ENCODE data around the gene NEURL1B. TPM values are rescaled to one million over a fixed set of nuclear protein-coding genes. Genes with fewer than 3 reads are reported as not detected.

NEURL1B gene
- total and polyA plus RNA-seq, 10 of the 15 experiments (the other 5 are each of a cell fraction or from before 2014, with no cell fraction given): 0.04 to 0.28 (median 0.05) TPM; not detected in 4

- no peak for TF ChIP-seq CHD2 (IDR thresholded peaks at IDR 0.05; ENCODE audit: borderline replicate concordance, low read depth, low read length)
- no peak for TF ChIP-seq USF1 (IDR thresholded peaks at IDR 0.05; ENCODE audit: borderline replicate concordance, extremely low read length, insufficient read depth, low read depth, low read length)
- no peak for TF ChIP-seq PAX8 (IDR thresholded peaks at IDR 0.05)
- TF ChIP-seq NFYA (IDR thresholded peaks at IDR 0.05; ENCODE audit: borderline replicate concordance, low read depth, low read length): no peak
- TF ChIP-seq, protein P1, sequence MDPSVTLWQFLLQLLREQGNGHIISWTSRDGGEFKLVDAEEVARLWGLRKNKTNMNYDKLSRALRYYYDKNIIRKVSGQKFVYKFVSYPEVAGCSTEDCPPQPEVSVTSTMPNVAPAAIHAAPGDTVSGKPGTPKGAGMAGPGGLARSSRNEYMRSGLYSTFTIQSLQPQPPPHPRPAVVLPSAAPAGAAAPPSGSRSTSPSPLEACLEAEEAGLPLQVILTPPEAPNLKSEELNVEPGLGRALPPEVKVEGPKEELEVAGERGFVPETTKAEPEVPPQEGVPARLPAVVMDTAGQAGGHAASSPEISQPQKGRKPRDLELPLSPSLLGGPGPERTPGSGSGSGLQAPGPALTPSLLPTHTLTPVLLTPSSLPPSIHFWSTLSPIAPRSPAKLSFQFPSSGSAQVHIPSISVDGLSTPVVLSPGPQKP (IDR thresholded peaks at IDR 0.05; ENCODE audit: low read depth, low read length): no peak
- TF ChIP-seq RFX5 (IDR thresholded peaks at IDR 0.05; ENCODE audit: low read depth, low read length): no peak
- TF ChIP-seq ZZZ3 (IDR thresholded peaks at IDR 0.05; ENCODE audit: control insufficient read depth, insufficient read length, low read depth): no peak
- no peak for TF ChIP-seq BRCA1 (IDR thresholded peaks at IDR 0.05; ENCODE audit: low read depth, low read length)
- no peak for TF ChIP-seq TCF7 (IDR thresholded peaks at IDR 0.05; ENCODE audit: borderline replicate concordance)
- no peak for TF ChIP-seq CHD4 (IDR thresholded peaks at IDR 0.05)
- peak; percentile 97 for TF ChIP-seq IRF4 (IDR thresholded peaks at IDR 0.05; ENCODE audit: low read depth, low read length)
- TF ChIP-seq POLR2A (IDR thresholded peaks at IDR 0.05; ENCODE audit: low read depth, low read length): no peak
- TF ChIP-seq, protein P2, sequence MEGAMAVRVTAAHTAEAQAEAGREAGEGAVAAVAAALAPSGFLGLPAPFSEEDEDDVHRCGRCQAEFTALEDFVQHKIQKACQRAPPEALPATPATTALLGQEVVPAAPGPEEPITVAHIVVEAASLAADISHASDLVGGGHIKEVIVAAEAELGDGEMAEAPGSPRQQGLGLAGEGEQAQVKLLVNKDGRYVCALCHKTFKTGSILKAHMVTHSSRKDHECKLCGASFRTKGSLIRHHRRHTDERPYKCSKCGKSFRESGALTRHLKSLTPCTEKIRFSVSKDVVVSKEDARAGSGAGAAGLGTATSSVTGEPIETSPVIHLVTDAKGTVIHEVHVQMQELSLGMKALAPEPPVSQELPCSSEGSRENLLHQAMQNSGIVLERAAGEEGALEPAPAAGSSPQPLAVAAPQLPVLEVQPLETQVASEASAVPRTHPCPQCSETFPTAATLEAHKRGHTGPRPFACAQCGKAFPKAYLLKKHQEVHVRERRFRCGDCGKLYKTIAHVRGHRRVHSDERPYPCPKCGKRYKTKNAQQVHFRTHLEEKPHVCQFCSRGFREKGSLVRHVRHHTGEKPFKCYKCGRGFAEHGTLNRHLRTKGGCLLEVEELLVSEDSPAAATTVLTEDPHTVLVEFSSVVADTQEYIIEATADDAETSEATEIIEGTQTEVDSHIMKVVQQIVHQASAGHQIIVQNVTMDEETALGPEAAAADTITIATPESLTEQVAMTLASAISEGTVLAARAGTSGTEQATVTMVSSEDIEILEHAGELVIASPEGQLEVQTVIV (IDR thresholded peaks at IDR 0.05; ENCODE audit: borderline replicate concordance, partially characterized antibody): no peak
- TF ChIP-seq, protein P3, sequence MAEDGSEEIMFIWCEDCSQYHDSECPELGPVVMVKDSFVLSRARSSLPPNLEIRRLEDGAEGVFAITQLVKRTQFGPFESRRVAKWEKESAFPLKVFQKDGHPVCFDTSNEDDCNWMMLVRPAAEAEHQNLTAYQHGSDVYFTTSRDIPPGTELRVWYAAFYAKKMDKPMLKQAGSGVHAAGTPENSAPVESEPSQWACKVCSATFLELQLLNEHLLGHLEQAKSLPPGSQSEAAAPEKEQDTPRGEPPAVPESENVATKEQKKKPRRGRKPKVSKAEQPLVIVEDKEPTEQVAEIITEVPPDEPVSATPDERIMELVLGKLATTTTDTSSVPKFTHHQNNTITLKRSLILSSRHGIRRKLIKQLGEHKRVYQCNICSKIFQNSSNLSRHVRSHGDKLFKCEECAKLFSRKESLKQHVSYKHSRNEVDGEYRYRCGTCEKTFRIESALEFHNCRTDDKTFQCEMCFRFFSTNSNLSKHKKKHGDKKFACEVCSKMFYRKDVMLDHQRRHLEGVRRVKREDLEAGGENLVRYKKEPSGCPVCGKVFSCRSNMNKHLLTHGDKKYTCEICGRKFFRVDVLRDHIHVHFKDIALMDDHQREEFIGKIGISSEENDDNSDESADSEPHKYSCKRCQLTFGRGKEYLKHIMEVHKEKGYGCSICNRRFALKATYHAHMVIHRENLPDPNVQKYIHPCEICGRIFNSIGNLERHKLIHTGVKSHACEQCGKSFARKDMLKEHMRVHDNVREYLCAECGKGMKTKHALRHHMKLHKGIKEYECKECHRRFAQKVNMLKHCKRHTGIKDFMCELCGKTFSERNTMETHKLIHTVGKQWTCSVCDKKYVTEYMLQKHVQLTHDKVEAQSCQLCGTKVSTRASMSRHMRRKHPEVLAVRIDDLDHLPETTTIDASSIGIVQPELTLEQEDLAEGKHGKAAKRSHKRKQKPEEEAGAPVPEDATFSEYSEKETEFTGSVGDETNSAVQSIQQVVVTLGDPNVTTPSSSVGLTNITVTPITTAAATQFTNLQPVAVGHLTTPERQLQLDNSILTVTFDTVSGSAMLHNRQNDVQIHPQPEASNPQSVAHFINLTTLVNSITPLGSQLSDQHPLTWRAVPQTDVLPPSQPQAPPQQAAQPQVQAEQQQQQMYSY (CRISPR knock-in tag; IDR thresholded peaks at IDR 0.05): no peak
- no peak for TF ChIP-seq SMARCA5 (IDR thresholded peaks at IDR 0.05)
- TF ChIP-seq, protein P4, sequence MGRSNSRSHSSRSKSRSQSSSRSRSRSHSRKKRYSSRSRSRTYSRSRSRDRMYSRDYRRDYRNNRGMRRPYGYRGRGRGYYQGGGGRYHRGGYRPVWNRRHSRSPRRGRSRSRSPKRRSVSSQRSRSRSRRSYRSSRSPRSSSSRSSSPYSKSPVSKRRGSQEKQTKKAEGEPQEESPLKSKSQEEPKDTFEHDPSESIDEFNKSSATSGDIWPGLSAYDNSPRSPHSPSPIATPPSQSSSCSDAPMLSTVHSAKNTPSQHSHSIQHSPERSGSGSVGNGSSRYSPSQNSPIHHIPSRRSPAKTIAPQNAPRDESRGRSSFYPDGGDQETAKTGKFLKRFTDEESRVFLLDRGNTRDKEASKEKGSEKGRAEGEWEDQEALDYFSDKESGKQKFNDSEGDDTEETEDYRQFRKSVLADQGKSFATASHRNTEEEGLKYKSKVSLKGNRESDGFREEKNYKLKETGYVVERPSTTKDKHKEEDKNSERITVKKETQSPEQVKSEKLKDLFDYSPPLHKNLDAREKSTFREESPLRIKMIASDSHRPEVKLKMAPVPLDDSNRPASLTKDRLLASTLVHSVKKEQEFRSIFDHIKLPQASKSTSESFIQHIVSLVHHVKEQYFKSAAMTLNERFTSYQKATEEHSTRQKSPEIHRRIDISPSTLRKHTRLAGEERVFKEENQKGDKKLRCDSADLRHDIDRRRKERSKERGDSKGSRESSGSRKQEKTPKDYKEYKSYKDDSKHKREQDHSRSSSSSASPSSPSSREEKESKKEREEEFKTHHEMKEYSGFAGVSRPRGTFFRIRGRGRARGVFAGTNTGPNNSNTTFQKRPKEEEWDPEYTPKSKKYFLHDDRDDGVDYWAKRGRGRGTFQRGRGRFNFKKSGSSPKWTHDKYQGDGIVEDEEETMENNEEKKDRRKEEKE (IDR thresholded peaks at IDR 0.05): no peak
- no peak for TF ChIP-seq ZNF274 (IDR thresholded peaks at IDR 0.05; ENCODE audit: insufficient read depth, insufficient read length)
- no peak for TF ChIP-seq SP1 (IDR thresholded peaks at IDR 0.05; ENCODE audit: low read depth, low read length)
- TF ChIP-seq SREBF1 (IDR thresholded peaks at IDR 0.05; ENCODE audit: low read length): no peak
- no peak for TF ChIP-seq SIX5 (IDR thresholded peaks at IDR 0.05; ENCODE audit: low read depth, low read length, severe bottlenecking)
Observed at GRCh38 chr5:172690258-172691075, 49.4 kb downstream of the NEURL1B start (continued).
